ENCODE results near the gene SLC37A3.
"Not testable (repeated sequence)": the region's sequence is repeated elsewhere in the genome, so short reads cannot be mapped to it uniquely, and the experiment has no call there.

DNA sequence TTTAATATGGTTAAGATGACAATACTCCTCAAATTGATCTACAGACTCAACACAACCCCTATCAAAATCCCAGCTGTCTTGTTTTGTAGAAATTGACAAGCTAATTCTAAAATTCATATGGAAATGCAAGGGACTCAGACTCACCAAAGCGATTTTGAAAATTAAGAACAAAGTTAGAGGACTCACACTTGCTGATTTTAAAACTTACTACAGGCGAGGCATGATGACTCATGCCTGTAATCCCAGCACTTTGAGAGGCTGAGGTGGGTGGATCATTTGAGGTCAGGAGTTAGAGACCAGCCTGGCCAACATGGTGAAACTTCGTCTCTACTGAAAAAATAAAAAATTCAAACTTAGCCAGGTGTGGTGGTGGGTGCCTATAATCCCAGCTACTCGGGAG is 78.3 kb downstream of the SLC37A3 start:
- not testable (repeated sequence) for TF ChIP-seq TAF1 (IDR thresholded peaks at IDR 0.05; ENCODE audit: low read depth, low read length); POLR2AphosphoS5 (IDR thresholded peaks at IDR 0.05; ENCODE audit: low read depth, low read length); POLR2A (IDR thresholded peaks at IDR 0.05; ENCODE audit: low read depth, low read length); PAX5 (IDR thresholded peaks at IDR 0.05; ENCODE audit: insufficient read depth, low read length, severe bottlenecking)

Data from GM12891 (cell line).